Upper lobe of right lung (tissue), 1 donor: Measurements from ENCODE around the gene NFKBIA. TPM values are rescaled to one million over a fixed set of nuclear protein-coding genes. Genes with fewer than 3 reads are reported as not detected.
"Not testable (repeated sequence)": the region's sequence is repeated elsewhere in the genome, so short reads cannot be mapped to it uniquely, and the experiment has no call there.

Experiments used
- ATAC-seq: fragments of 200-7000 bp; cut with Tn5 transposase; one replicate; pipeline ENCODE4 v1.9.1; 2020; ENCODE audit warnings: mild to moderate bottlenecking, moderate library complexity
- DNase-seq: peaks from one replicate; pipeline ENCODE4 v3.0.0-alpha.2; 2020
- H3K27ac ChIP-seq: fragments of 200-600 bp; one replicate; pipeline ENCODE4 v1.8.0; 2022
- H3K27me3 ChIP-seq: fragments of 200-600 bp; one replicate; pipeline ENCODE4 v1.8.0; 2022; ENCODE audit warnings: mild to moderate bottlenecking
- H3K36me3 ChIP-seq: fragments of 200-600 bp; one replicate; pipeline ENCODE4 v1.8.0; 2022
- H3K4me1 ChIP-seq: fragments of 200-600 bp; one replicate; pipeline ENCODE4 v1.8.0; 2022
- H3K4me3 ChIP-seq: fragments of 200-600 bp; one replicate; pipeline ENCODE4 v1.8.0; 2022; ENCODE audit warnings: mild to moderate bottlenecking
- H3K9me3 ChIP-seq: fragments of 200-600 bp; one replicate; pipeline ENCODE4 v1.8.0; 2022
- CTCF ChIP-seq: fragments of 200-600 bp; IDR thresholded peaks from one replicate; pipeline ENCODE4 v1.8.0; 2022; ENCODE audit warnings: antibody characterized with exemption
- intact Hi-C: fragments of 100-400 bp; cut with DNase I; formaldehyde crosslinking; loops from one replicate; pipeline ENCODE4 v1.11.0; 2022
- total RNA-seq: library from RNA; stranded (reverse); fragmentation: NEBNext Ultra II Directional; extraction: Animal tissue kit (Norgen Biotek cat#: 25700); gene quantifications from one replicate; pipeline ENCODE4 v1.2.1, GENCODE V29; 2021
- donor health status: DM: no; HTN: yes; CAD: no; lungs with severe emphysema.

NFKBIA gene
- total RNA-seq, 1 donor from 2014 or later: 361 TPM

GRCh38 chr14:35380794-35381193 is 23.8 kb downstream of the NFKBIA start:
- Histone ChIP-seq H3K9me3 (no peaks in the 10 kb centered on the region), H3K36me3 (no peaks in the 10 kb centered on the region), H3K4me1 (peaks cover 24% of the 10 kb centered on the region), H3K4me3 (no peak overlapping the region), H3K27me3 (no peaks in the 10 kb centered on the region), H3K27ac (peak overlapping the region; percentile 31)
- TF ChIP-seq CTCF: no peak
- intact Hi-C loops: no loop called here
- ATAC-seq (peak; percentile 71), DNase-seq (no peak)

- H3K4me3 ChIP-seq, DNase-seq, H3K36me3 ChIP-seq, ATAC-seq, H3K27ac ChIP-seq, intact Hi-C loops, H3K27me3 ChIP-seq, H3K9me3 ChIP-seq: not testable (repeated sequence)
- H3K4me1 ChIP-seq: peaks cover 17% of the 10 kb centered on the region
Measured at GRCh38 chr14:35379234-35379933, 25.2 kb downstream of the NFKBIA start.

GRCh38 chr14:35378425-35379233 is 25.9 kb downstream of the NFKBIA start:
- Histone ChIP-seq H3K27ac (no peak overlapping the region), H3K9me3 (no peaks in the 10 kb centered on the region), H3K36me3 (no peaks in the 10 kb centered on the region), H3K4me3 (no peak overlapping the region), H3K27me3 (no peaks in the 10 kb centered on the region), H3K4me1 (peaks cover 14% of the 10 kb centered on the region)
- intact Hi-C loops: no loop called here
- no peak for DNase-seq
- TF ChIP-seq CTCF: no peak
- no peak for ATAC-seq

- TF ChIP-seq CTCF: no peak
- Histone ChIP-seq H3K36me3 (no peaks in the 10 kb centered on the region), H3K27me3 (no peaks in the 10 kb centered on the region), H3K4me1 (peaks cover 14% of the 10 kb centered on the region), H3K27ac (peak overlapping the region; percentile 36), H3K9me3 (no peaks in the 10 kb centered on the region), H3K4me3 (no peak overlapping the region)
- ATAC-seq (peak; percentile 25), DNase-seq (no peak)
- intact Hi-C loops: no loop called here
Measured at GRCh38 chr14:35375558-35376025, 29.0 kb downstream of the NFKBIA start.

- H3K36me3 ChIP-seq: no peaks in the 10 kb centered on the region
- peaks cover 14% of the 10 kb centered on the region for H3K4me1 ChIP-seq
- TF ChIP-seq CTCF: no peak
- intact Hi-C loops: no loop called here
- H3K4me3 ChIP-seq: no peak overlapping the region
- H3K9me3 ChIP-seq: no peaks in the 10 kb centered on the region
- H3K27me3 ChIP-seq: no peaks in the 10 kb centered on the region
- ATAC-seq: peak; percentile 85
- peak overlapping the region; percentile 60 for H3K27ac ChIP-seq
- DNase-seq: no peak
Measured at GRCh38 chr14:35374263-35374712, 30.3 kb downstream of the NFKBIA start.

GRCh38 chr14:35373208-35373607 is 31.3 kb downstream of the NFKBIA start:
- H3K36me3 ChIP-seq, ATAC-seq, DNase-seq, H3K27ac ChIP-seq, intact Hi-C loops, H3K4me3 ChIP-seq, H3K9me3 ChIP-seq, H3K27me3 ChIP-seq: not testable (repeated sequence)
- H3K4me1 ChIP-seq: peaks cover 14% of the 10 kb centered on the region
